ENCODE measurements around the gene VWA5A.

The VWA5A gene, protein sequence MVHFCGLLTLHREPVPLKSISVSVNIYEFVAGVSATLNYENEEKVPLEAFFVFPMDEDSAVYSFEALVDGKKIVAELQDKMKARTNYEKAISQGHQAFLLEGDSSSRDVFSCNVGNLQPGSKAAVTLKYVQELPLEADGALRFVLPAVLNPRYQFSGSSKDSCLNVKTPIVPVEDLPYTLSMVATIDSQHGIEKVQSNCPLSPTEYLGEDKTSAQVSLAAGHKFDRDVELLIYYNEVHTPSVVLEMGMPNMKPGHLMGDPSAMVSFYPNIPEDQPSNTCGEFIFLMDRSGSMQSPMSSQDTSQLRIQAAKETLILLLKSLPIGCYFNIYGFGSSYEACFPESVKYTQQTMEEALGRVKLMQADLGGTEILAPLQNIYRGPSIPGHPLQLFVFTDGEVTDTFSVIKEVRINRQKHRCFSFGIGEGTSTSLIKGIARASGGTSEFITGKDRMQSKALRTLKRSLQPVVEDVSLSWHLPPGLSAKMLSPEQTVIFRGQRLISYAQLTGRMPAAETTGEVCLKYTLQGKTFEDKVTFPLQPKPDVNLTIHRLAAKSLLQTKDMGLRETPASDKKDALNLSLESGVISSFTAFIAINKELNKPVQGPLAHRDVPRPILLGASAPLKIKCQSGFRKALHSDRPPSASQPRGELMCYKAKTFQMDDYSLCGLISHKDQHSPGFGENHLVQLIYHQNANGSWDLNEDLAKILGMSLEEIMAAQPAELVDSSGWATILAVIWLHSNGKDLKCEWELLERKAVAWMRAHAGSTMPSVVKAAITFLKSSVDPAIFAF

GRCh38 chr11:124114942-124115781 lies at the start of gene VWA5A:
VWA5A (plus strand) TSS chr11:124115450; CDS start chr11:124117512, 2,062 bp downstream.
- Histone ChIP-seq H3K27me3 (ENCODE audit: control insufficient read depth, insufficient read depth, low read length) (no peaks in the 10 kb centered on the region), H3K36me3 (ENCODE audit: control insufficient read depth, insufficient read depth, low read length) (peaks cover 8% of the 10 kb centered on the region), H3K4me3 (ENCODE audit: low read length) (peak within 1 kb of the TSS; percentile 96), H3K4me1 (ENCODE audit: control insufficient read depth, insufficient read depth, low read length) (peaks cover 2% of the 10 kb centered on the region), H3K9ac (ENCODE audit: low read length) (peak within 1 kb of the TSS; percentile 54), H3K27ac (ENCODE audit: low read depth, low read length) (peak within 1 kb of the TSS; percentile 61)

GRCh38 chr11:124068601-124069110 lies 46.6 kb upstream of the VWA5A start:
- H3K36me3 ChIP-seq (ENCODE audit: control insufficient read depth, insufficient read depth, low read length): no peaks in the 10 kb centered on the region
- no peak overlapping the region for H3K9ac ChIP-seq (ENCODE audit: low read length)
- H3K27me3 ChIP-seq (ENCODE audit: control insufficient read depth, insufficient read depth, low read length): no peaks in the 10 kb centered on the region
- no peak overlapping the region for H3K27ac ChIP-seq (ENCODE audit: low read depth, low read length)
- no peaks in the 10 kb centered on the region for H3K4me1 ChIP-seq (ENCODE audit: control insufficient read depth, insufficient read depth, low read length)
- no peak overlapping the region for H3K4me3 ChIP-seq (ENCODE audit: low read length)

DNA sequence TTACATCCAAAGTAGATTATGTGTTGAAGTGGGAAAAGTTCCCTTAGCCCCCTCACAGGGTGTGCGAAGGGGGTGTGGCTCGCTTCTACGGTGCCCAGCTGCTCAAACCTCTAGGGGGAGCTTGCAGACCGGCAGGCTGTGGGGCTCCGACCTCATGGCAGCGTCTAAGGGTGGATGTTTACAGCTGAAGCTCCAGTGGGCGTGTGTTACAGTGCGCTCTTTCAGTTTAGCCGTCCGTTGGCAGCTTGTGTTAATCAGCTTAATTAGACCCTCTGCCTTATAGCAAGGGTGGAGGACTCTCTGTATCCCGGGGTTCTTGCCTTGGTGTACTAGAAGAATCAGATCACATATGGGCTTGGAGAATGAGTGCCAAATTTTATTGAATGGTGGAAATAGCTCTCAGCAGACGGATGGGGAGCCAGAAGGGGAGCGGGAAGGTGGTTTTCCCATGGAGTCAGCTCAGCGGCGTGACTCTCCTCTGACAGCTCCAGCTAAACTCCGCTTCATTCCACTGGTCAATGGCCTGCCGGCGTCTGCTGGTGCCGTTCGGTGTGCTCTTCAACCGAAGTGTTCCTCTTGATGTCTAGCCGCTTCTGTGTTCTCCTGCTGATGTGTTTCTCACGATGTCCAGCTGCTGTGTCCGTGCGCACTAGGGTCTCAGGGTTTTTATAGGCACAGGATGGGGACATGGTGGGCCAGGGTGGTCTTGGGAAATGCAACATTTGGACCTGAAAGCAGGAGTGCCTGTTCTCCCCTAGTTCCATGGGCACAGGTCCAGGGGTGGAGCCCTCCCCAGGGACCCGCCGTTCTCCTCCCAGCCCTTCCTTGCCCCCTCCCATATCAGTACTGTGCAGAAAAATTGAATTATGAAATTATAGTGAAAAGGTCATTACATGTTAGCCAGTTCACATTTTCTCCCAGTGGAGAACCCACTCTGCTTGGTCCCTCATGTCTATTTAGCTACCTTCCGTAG lies 45.5 kb upstream of the VWA5A start:
- no peak overlapping the region for H3K9ac ChIP-seq (ENCODE audit: low read length)
- H3K27ac ChIP-seq (ENCODE audit: low read depth, low read length): no peak overlapping the region
- no peaks in the 10 kb centered on the region for H3K4me1 ChIP-seq (ENCODE audit: control insufficient read depth, insufficient read depth, low read length)
- H3K27me3 ChIP-seq (ENCODE audit: control insufficient read depth, insufficient read depth, low read length): no peaks in the 10 kb centered on the region
- H3K4me3 ChIP-seq (ENCODE audit: low read length): peak overlapping the region; percentile 34
- no peaks in the 10 kb centered on the region for H3K36me3 ChIP-seq (ENCODE audit: control insufficient read depth, insufficient read depth, low read length)

- Histone ChIP-seq H3K9ac (ENCODE audit: low read length) (no peak overlapping the region), H3K36me3 (ENCODE audit: control insufficient read depth, insufficient read depth, low read length) (no peaks in the 10 kb centered on the region), H3K4me3 (ENCODE audit: low read length) (no peak overlapping the region), H3K27ac (ENCODE audit: low read depth, low read length) (no peak overlapping the region), H3K27me3 (ENCODE audit: control insufficient read depth, insufficient read depth, low read length) (peaks cover under 1% of the 10 kb centered on the region), H3K4me1 (ENCODE audit: control insufficient read depth, insufficient read depth, low read length) (no peaks in the 10 kb centered on the region)
These were observed 44.2 kb upstream of the VWA5A start for GRCh38 chr11:124070915-124071622.

DNA sequence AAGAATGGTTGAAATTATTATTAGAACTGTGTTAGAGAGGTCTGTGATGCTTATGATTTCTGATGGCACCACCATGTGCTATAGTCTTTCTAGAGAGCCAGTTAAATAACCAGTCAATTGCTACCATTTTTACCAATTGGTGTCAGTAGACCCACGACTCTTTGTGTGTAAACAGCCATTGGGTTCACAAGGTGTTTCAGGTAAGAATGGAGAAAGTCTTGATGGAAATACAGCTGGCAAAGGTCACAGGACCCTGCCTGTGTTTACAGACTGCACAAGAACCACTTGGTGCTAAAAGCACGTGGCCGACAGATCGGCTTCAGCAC lies 43.7 kb upstream of the VWA5A start:
- Histone ChIP-seq H3K27ac (ENCODE audit: low read depth, low read length) (no peak overlapping the region), H3K4me1 (ENCODE audit: control insufficient read depth, insufficient read depth, low read length) (no peaks in the 10 kb centered on the region), H3K9ac (ENCODE audit: low read length) (no peak overlapping the region), H3K27me3 (ENCODE audit: control insufficient read depth, insufficient read depth, low read length) (peaks cover 2% of the 10 kb centered on the region), H3K36me3 (ENCODE audit: control insufficient read depth, insufficient read depth, low read length) (no peaks in the 10 kb centered on the region), H3K4me3 (ENCODE audit: low read length) (no peak overlapping the region)

DNA sequence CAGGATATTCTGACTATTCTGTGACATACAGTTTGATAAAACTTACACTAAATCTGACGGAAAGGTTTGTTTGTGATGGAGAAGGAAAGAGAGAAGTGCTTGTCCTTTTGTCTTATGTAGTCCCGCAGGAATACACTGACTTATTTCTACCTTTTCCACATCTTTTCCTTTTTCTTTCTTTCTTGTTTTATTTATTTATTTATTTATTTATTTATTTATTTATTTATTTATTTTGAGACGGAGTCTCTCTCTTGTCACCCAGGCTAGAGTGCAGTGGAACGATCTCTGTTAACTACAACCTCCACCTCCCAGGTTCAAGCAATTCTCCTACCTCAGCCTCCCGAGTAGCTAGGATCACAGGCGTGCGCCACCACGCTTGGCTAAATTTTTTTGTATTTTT lies 43.1 kb upstream of the VWA5A start:
- H3K36me3 ChIP-seq (ENCODE audit: control insufficient read depth, insufficient read depth, low read length): no peaks in the 10 kb centered on the region
- H3K4me1 ChIP-seq (ENCODE audit: control insufficient read depth, insufficient read depth, low read length): no peaks in the 10 kb centered on the region
- peaks cover 2% of the 10 kb centered on the region for H3K27me3 ChIP-seq (ENCODE audit: control insufficient read depth, insufficient read depth, low read length)
- H3K9ac ChIP-seq (ENCODE audit: low read length): no peak overlapping the region
- no peak overlapping the region for H3K4me3 ChIP-seq (ENCODE audit: low read length)
- H3K27ac ChIP-seq (ENCODE audit: low read depth, low read length): no peak overlapping the region

DNA sequence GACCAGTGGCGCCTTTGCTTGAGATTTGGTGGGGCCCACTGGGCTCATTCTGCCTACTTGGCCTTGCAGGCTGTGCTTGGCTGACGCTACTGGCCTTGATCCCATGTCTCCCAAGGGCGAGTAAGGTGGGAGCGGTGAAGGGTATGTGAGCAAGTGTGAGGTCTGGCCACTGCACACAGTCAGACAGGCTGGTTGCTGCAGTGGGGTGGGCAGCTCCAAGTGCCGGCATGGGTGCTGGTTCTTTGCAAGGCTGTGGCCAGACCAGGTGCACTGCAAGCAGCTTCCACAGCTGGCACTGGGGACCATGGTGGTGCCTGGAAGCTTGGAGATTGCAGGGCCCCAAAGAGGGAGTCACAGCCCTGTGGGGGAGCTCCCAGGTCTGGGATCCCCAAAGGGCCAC lies 40.7 kb upstream of the VWA5A start:
- Histone ChIP-seq H3K9ac (ENCODE audit: low read length) (no peak overlapping the region), H3K4me1 (ENCODE audit: control insufficient read depth, insufficient read depth, low read length) (no peaks in the 10 kb centered on the region), H3K27ac (ENCODE audit: low read depth, low read length) (no peak overlapping the region), H3K36me3 (ENCODE audit: control insufficient read depth, insufficient read depth, low read length) (no peaks in the 10 kb centered on the region), H3K27me3 (ENCODE audit: control insufficient read depth, insufficient read depth, low read length) (peaks cover 2% of the 10 kb centered on the region), H3K4me3 (ENCODE audit: low read length) (no peak overlapping the region)

GRCh38 chr11:124075492-124075840 lies 39.8 kb upstream of the VWA5A start:
- H3K27me3 ChIP-seq (ENCODE audit: control insufficient read depth, insufficient read depth, low read length): peaks cover 2% of the 10 kb centered on the region
- H3K4me1 ChIP-seq (ENCODE audit: control insufficient read depth, insufficient read depth, low read length): no peaks in the 10 kb centered on the region
- no peak overlapping the region for H3K4me3 ChIP-seq (ENCODE audit: low read length)
- H3K36me3 ChIP-seq (ENCODE audit: control insufficient read depth, insufficient read depth, low read length): no peaks in the 10 kb centered on the region
- H3K9ac ChIP-seq (ENCODE audit: low read length): no peak overlapping the region
- H3K27ac ChIP-seq (ENCODE audit: low read depth, low read length): no peak overlapping the region

DNA sequence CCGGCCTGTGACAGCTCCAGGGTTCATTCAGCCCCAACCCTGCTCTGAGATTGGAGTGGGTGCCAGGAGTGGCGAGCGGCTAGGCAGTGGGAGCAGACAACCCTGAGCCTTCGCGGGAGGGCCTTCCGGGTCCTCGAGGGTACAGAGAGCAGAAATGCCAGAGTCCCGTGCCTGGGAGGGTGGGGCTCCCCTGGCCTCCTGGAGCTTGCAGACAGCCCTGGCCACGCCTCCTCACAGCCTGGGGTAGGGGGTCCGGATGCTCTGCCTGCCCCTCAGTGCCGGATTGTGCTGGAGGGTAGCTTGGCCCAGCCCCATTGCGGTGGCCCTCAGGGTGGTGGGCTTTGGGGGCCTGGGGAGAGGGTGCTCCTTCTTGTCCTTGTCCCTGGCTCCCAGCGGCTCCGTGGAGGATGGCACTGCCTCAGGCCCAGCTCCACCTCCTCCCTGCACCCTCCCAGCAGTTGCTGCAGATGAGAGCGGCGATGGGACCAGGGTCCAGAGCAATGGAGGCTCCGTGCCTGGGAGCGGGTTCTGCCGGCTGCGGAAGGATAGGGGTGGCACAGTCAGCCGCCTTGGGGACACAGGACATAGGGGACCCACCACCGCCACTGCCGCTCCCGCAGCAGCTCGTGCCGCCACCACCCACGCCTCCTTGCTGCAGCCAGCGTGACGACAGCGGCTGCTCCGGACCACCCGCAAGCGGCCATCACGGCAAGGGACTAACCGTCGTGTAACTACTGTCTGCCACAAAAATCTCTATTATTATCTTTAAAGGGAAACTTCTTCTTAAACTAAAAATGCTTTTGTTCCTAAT lies 39.2 kb upstream of the VWA5A start:
- H3K4me3 ChIP-seq (ENCODE audit: low read length): peak overlapping the region; percentile 65
- H3K36me3 ChIP-seq (ENCODE audit: control insufficient read depth, insufficient read depth, low read length): no peaks in the 10 kb centered on the region
- H3K4me1 ChIP-seq (ENCODE audit: control insufficient read depth, insufficient read depth, low read length): no peaks in the 10 kb centered on the region
- no peak overlapping the region for H3K27ac ChIP-seq (ENCODE audit: low read depth, low read length)
- peaks cover 2% of the 10 kb centered on the region for H3K27me3 ChIP-seq (ENCODE audit: control insufficient read depth, insufficient read depth, low read length)
- no peak overlapping the region for H3K9ac ChIP-seq (ENCODE audit: low read length)

GRCh38 chr11:124077266-124077665 lies 38.0 kb upstream of the VWA5A start:
- H3K27me3 ChIP-seq (ENCODE audit: control insufficient read depth, insufficient read depth, low read length): peaks cover 2% of the 10 kb centered on the region
- H3K9ac ChIP-seq (ENCODE audit: low read length): no peak overlapping the region
- no peaks in the 10 kb centered on the region for H3K4me1 ChIP-seq (ENCODE audit: control insufficient read depth, insufficient read depth, low read length)
- no peaks in the 10 kb centered on the region for H3K36me3 ChIP-seq (ENCODE audit: control insufficient read depth, insufficient read depth, low read length)
- no peak overlapping the region for H3K4me3 ChIP-seq (ENCODE audit: low read length)
- no peak overlapping the region for H3K27ac ChIP-seq (ENCODE audit: low read depth, low read length)

Data from rectal smooth muscle tissue (tissue), 1 donor.